Umbilical cord (tissue), 2 donors: Measurements from ENCODE around the gene GFOD2. TPM values are rescaled to one million over a fixed set of nuclear protein-coding genes. Genes with fewer than 3 reads are reported as not detected.
"Not testable (repeated sequence)": the region's sequence is repeated elsewhere in the genome, so short reads cannot be mapped to it uniquely, and the experiment has no call there.

Experiments
- DNase-seq: peaks from one replicate; pipeline ENCODE4 v3.0.0-alpha.2; 2015; ENCODE audit warnings: low spot score
- total RNA-seq: library from RNA; depleted of rRNA; stranded (reverse); fragments of >200 nt; gene quantifications from one replicate; pipeline ENCODE4 v1.2.3, GENCODE V29; 2014; ENCODE audit warnings: low replicate concordance; ENCODE audit not compliant: insufficient read depth

GFOD2 gene, protein sequence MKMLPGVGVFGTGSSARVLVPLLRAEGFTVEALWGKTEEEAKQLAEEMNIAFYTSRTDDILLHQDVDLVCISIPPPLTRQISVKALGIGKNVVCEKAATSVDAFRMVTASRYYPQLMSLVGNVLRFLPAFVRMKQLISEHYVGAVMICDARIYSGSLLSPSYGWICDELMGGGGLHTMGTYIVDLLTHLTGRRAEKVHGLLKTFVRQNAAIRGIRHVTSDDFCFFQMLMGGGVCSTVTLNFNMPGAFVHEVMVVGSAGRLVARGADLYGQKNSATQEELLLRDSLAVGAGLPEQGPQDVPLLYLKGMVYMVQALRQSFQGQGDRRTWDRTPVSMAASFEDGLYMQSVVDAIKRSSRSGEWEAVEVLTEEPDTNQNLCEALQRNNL
- 14.0 TPM for total RNA-seq

DNA sequence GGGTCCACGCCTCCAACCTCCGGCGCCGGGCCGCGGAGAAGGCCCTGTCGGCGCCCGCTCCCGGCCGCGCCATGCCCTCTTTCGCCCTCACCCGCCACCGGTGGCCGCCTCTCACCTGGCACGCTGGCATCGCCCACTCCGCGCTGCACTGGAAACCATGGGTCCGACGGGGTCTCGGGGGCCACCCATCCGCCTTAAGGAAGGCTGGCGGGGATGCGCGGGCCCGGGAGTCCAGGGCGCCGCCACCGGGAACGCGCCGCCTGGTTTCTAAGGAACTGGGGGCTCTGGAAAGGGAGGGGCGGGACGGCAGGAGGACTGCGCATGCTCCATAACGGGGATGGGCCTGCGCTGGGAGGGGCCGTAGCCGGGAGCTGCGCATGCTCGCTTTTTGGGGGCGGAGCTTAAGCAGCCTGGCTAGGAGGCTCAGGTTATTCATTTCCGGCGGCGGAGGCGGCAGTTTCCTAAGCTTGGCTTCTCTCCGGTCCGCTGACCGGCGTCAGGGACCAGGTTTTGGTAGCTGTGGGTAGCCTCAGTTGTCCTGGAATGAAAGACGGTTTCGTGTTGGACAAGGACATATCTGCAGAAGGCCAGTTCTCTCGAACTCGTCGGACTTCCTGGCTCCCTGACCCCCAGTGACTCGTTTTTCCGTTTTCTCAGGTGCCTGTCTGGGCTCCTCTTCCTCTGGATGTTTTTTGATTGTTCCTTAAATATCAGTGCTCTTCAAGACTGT, at the start of gene GFOD2:
GFOD2 (minus strand) TSS at position 269 of the 730 bp plus-strand sequence. CDS start 33,601 bp downstream, outside the sequence.
- peak; percentile 98 for DNase-seq

DNA sequence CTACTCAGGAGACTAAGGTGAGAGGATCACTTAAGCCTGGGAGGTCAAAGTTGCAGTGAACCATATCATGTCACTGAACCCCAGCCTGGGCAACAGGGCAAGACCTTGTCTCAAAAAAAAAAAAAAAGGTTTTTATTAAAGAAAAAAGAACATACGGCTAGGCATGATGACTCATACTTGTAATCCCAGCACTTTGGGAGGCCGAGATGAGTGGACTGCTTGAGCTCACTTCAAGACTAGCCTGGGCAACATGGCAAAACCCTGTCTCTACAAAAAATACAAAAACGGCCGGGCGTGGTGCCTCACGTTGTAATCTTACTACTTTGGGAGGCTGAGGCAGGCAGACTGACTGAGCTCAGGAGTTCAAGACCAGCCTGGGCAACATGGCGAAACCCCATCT, 48.8 kb upstream of the GFOD2 start:
- peak; percentile 72 for DNase-seq

DNA sequence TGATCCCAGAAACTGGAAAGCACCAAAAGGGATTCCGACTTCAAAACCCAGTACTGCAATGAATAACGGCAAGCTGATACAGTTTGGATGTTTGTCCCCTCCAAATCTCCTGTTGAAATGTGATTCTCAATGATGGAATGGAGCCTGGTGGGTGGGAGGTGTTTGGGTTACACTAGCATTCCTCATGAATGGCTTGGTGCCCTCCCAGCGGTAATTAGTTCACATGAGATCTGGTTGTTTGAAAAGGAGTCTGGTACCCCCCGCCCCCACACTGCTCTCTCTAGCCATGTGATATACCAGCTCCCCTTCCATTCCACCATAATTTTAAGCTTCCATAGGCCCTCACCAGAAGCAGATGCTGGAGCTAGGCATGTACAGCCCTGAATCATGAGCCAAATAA, 47.2 kb upstream of the GFOD2 start:
- DNase-seq = no peak

DNA sequence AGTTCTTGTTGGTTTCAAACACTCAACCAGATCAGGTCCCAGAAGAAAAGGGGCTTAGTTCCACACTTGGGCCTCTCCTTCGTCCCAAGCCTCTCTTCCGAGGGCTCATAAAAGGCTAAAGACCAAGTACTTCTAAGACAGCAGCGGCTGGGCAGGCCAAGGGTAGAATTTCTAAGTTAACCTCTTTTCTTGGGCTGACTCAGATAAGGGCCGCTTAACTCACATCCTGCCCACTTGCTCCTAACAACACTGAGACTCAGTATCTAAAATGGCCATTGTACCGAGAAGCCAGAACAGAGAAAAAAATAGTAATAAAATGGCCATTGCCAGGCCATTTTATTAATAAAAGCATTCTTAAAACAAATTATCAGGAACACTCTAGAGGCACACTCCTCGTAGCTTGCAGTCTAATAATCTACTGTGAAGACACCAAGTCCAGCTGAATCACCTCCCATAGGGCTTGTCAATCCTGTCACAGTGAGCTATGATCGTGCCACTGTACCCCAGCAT, 45.1 kb upstream of the GFOD2 start:
- DNase-seq = no peak

DNA sequence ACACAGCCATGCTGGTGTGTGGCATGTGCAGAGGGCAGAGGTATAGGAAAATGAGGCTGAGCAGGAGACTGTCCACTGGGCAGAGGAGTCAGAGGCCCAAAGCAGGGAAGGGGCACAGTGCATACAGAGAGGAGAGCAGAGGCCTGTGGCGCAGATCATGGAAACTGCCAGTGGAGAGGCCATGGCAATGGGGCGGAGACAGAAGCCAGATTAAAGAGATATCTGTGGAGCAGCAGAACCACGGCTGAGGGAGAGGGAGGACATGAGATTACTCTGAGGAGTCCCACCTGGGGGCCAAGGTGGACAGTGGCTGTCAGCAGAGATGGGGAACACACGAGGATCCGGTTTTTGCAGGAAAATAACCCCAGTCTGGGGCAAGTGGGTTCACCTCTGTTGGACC, 44.0 kb upstream of the GFOD2 start:
- no peak for DNase-seq

DNA sequence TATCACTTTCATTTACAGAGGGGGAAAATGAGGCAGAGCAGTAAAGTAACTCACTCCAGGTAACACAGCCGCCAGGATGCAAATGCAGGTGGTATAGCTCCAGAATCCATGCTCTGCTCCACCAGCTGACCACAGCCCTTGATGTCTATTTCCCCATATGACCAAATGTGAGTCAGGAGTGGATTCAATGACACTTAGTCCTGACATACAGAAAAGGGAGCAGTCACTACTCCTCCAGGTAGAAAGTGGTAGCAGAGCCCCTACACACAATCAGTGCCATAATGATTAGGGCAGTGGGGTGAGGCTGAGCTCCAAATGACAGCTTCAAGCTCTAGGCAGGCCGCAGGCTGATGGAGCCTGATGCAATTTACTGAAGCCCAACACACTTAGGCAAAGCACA, 43.3 kb upstream of the GFOD2 start:
- DNase-seq = no peak

DNA sequence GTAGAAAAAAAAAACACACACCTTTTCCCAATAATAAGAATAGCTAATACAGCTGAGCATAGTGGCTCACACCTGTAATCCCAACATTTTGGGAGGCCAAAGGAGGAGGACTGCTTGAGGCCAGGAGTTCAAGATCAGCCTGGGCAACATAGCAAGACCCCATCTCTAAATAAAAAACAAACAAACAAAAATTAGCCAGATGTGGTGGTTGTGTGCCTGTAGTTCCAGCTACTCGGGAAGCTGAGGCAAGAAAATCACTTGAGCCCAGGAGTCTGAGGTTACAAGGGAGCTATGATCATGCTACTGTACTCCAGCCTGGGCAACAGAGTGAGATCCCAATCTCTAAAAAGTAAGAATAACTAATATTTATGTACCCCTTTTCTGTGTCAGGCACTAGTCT, 42.8 kb upstream of the GFOD2 start:
- DNase-seq = no peak

DNA sequence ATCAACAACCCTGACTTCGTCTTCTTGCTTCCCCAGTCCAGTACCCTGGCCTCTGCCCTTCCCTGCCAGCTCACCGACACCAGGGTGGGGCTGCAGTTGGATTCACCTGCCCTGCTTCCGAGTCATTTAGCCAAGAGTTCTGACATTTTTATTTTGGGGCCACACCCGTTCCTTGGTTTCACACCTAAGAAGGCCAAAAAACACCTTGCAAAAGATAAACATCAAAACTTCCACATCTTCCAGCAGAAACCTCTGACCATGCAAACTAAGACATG, 41.8 kb upstream of the GFOD2 start:
- no peak for DNase-seq

DNA sequence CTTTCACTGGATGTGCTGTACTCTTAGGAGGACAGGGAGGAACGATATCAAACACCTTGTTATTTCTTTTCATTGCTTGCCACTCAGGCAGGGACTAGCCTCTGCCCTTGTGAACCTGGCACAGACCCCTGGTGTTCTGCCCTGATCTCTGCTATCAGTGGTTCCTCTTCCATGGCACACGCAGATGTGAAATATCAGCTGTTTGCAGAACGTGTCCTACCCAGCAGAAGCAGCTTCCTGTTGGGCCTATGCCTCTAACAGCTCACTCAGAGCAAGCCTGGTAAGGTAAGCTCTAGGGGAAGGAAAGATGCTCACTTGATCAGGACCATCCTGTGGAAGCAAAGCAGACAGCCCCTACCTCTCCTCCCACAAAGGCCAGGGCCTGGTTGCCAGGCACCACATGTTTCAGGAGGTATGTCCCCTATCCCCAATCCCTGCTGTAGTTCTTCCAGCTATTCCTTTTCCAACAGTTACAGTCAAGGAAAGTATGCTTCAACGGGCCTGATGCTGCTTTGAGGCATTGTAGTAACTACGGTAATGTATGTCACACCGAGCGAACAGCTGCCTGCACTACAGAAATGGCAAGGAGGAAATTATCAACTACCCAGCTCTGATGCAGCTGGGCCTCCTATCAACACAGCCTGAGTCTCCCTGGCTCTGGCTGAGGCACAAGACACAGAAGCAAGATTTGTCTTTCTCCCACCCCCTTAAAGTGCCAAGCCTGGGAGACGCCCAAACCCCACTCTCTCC, 41.3 kb upstream of the GFOD2 start:
- no peak for DNase-seq

DNA sequence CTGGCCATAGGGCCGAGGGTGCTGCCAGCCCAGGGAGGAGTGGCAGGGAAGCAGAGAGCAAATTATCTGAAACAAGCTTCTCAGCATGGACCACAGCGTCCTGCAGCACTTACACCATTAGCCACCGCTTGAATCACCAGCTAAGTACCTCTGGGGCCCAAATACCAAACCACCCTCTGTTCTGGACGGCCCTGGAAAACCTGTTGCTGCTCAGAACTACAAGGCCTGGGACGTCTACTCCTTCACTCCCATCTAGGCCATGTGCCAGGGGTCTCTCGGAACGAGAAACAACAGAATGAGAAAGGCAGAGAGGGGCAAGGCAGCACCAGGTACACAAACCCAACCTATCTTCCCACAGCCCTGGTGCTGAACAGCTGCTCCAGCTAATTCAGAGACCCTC, 39.9 kb upstream of the GFOD2 start:
- DNase-seq = no peak

DNA sequence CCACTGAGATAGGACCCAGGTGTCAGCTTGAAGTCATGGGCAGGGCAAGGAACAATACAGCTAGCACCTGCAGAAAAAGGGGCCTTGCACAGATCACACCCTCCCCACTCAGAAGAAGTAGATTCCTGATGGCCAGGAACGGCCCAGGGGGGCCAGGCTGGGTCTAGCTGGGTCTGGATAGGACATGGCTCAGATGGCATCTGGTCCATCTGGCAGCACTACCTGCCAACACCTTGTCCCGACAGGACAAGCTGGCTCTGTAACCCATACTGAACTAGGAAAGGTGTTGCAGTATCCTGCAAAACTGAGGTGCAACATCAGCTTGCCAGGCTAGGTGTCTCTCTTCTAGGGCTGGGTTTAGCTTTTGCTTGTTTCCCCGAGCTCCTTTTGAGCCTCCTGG, 38.9 kb upstream of the GFOD2 start:
- no peak for DNase-seq

DNA sequence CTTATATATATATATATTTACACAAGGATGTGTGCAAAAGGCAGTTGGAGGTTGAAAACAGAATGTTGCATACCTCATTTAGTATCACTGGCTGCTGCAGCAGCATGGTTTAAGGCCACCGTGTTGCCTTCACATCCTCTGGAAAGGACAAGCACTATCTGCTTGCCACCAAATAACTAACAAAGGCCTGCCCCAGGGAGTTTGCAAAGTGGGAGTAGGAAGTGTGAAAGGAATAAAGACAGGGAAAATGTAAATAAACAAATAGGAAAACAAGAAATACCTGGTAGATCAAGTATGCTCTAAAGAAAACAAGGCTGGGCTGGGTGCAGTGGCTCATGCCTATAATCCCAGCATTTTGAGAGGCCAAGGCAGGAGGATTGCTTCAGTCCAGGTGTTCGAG, 33.5 kb upstream of the GFOD2 start:
- no peak for DNase-seq

DNA sequence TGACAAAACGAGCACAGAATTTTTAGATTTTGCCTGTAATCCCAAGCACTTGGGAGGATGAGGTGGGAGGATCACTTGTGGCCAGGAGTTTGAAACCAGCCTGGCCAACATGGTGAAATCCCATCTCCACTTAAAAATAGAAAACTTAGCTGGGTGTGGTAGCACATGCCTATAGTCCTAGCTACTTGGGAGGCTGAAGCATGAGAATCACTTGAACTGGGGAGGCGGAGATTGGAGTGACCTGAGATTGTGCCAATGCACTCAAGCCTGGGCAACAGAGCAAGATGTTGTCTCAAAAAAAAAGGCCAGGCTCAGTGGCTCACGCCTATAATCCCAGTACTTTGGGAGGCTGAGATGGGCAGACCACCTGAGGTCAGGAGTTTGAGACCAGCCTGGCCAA, 32.2 kb upstream of the GFOD2 start:
- DNase-seq = not testable (repeated sequence)

DNA sequence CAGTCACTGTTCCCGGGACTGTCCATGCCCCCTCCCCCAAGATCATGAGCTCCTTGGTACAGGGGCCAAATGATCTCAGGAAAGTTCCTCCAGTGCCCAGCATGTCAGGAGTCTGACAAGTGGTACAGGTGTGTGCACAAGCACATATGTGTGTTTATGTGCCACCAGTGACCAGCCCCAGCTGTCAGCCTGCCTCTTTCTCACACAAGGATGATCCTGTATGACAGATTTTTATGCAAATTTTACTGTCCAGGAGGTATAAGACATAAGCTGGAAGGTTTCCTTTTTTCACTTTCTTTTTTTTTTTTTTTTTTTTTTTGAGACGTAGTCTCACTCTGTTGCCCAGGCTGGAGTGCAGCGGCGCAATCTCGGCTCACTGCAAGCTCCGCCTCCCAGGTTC, 31.4 kb upstream of the GFOD2 start:
- DNase-seq = no peak

DNA sequence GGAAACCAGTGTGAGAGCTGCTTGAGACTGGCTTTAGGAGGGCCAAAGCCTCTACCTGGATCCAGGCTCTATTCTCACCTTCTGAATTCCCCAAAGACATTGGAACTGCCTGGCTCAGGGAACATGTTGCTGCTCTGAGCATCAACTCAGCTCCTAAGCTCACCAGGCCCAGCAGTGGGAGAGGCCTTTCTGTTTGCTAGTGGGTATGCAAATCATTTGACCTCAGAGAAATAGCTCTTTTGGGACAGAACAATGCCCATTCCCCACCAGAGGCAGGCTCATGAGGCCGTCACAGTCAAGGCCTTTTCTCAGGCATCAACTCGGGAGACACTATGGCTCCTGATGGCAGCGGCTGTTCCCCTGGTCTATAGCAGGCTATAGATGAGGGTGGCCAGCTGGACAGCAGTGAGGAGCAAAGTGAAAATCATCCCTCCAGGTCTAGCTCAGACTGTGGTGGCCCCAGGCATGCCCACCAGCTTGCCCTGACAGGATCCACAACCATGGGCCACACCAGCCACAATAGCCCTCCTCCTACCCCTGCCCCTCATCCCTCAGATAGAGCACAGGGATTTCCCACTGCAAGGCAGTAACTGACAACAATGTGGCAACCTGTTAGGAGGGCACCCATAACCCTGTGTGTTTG, 30.4 kb upstream of the GFOD2 start:
- DNase-seq = no peak

DNA sequence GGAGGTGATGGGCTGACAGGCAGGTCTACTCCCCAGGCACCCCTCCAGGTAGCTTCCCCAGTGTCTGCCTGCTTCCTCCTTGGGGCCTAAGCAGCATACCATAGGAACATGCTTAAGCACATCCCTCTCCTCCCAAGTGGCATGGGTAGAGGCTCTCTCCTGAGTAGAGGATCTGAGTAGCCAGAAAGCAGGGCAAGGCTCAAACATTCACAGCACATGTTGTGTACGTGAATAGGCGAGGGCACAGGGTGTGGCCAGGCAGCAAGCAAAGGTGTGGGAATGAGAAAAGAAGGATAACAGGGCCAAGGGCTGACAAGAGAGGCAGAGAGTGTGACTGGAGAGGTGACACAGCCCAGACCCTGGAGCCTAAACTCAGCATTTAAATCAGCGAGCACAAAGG, 29.7 kb upstream of the GFOD2 start:
- DNase-seq = no peak

DNA sequence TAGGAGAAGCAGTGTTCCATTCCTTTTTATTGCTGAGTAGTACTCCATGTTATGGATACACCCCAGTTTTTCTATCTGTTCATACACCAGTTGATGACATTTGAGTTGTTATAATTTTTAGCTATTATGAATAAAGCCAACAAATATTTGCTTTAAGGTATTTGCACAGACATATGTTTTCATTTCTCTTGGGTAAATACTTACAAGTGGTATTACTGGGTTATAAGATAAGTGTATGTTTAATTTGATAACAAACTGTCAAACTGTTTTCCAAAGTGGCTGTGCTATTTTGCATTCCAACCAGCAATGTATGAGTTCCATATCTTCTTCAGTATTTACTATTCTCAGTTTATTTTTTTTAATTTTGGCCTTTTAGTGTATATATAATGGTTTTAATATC, 27.7 kb upstream of the GFOD2 start:
- DNase-seq = no peak

DNA sequence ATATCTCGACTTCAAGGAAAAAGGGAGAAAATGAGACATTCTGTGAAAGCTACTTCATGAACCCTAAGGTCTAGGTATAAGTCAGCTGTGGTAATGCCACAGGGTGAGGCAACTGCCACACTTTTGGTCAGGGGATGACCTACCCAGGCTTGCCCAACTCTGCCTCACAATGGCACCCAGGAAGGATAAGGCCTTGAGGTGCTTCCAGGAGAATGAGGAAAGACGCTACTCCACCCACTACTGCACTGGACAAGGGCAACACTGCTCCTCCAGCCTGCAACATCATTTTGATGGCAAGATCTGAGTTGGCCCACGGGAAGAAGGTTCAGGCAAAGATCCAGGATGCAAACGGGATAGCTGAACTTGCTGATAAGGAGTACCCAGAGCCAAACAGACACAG, 22.0 kb upstream of the GFOD2 start:
- DNase-seq = no peak

DNA sequence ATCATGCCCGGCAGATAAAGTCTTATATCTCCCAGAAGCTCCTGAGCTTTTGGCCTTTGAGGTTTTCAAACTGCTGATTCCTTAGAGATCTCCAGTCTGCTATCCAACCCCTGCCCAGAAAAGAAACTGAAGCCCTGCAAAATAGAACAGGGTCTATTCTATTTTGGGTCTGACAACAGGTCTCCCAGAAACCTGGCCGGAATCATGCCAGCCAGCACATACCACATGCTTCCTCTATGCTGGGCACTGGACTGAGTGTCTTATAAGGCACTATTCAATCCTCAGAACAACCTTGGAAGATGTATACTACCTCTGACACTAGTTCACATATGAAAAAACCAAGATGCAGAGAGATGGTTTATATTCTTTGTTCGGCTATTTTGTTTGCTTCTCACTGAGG, 21.3 kb upstream of the GFOD2 start:
- DNase-seq = peak; percentile 29

DNA sequence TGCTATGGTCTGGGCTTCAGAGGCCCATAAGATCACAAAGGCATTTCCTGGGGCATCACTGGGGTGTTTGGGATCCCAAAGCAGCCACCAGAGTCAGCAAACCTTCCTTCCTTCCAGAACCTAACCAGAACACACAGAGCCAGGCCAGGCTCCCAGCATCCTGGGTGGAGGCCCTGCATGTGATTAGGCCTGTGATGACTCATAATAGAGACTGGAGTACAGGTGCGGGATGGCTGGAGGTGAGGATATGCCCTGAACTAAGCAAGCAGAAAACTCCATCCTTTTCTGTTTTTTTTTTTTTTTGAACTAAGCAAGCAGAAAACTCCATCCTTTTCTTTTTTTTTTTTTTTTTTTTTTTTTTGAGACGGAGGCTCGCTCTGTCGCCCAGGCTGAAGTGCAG, 17.7 kb upstream of the GFOD2 start:
- no peak for DNase-seq

DNA sequence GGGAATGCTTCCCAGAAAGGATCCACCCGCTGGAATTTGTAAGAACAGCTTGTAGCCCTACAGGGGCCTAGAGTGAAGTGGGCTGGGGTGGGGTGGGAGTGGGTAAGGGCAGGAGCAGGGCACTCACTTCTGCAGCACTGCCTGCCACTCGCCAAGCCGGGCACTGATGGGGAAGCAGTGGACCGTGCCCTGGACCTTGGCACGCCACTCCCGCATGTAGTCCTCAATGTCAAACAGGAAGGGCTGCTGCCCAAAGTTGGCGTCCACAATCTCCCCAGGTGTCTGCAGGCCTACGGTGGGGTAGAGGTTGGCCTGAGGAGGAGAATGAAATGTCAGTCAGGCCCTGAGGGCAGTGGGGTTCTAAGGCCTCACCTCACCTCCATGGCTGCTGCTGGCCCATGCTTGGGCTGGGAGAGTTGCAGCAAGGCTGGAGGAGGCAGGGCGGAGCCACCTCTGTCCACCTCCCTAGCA, 15.7 kb upstream of the GFOD2 start:
- no peak for DNase-seq
